NT2/D1 (cell line): ENCODE results near the gene KLF13.

Source experiments
- DNase-seq: peaks from one replicate; pipeline ENCODE4 v3.0.0-alpha.2; 2011; ENCODE audit warnings: low read depth, low spot score
- H3K27me3 ChIP-seq: 2 replicates; pipeline ENCODE4 v1.6.0; 2011; ENCODE audit warnings: mild to moderate bottlenecking; ENCODE audit not compliant: insufficient read length, insufficient read depth
- H3K36me3 ChIP-seq: 2 replicates; pipeline ENCODE4 v1.6.1; 2011; ENCODE audit warnings: mild to moderate bottlenecking, low read length, mixed read lengths; ENCODE audit not compliant: insufficient read depth, insufficient read length
- H3K4me1 ChIP-seq: 2 replicates; pipeline ENCODE4 v1.5.1; 2011; ENCODE audit not compliant: insufficient read depth, insufficient read length
- H3K4me3 ChIP-seq: 2 replicates; pipeline ENCODE4 v1.5.1; 2011; ENCODE audit warnings: low read depth; ENCODE audit not compliant: insufficient read length
- H3K9ac ChIP-seq: 2 replicates; pipeline ENCODE4 v1.6.0; 2011; ENCODE audit warnings: low read depth; ENCODE audit not compliant: insufficient read length
- H3K9me3 ChIP-seq: 2 replicates; pipeline ENCODE4 v1.5.1; 2011; ENCODE audit warnings: mild to moderate bottlenecking, low read length; ENCODE audit not compliant: insufficient read depth
- SUZ12 ChIP-seq: IDR thresholded peaks from 2 replicates; pipeline ENCODE4 v1.6.1; 2011; ENCODE audit not compliant: insufficient read length, insufficient read depth; ENCODE audit errors: extremely low read depth
- YY1 ChIP-seq: IDR thresholded peaks from 2 replicates; pipeline ENCODE4 v1.6.1; 2011; ENCODE audit not compliant: insufficient read length, insufficient read depth
- ZNF274 ChIP-seq: IDR thresholded peaks from 2 replicates; pipeline ENCODE4 v1.6.1; 2011; ENCODE audit warnings: mild to moderate bottlenecking, low read depth, low read length

Gene KLF13

DNA sequence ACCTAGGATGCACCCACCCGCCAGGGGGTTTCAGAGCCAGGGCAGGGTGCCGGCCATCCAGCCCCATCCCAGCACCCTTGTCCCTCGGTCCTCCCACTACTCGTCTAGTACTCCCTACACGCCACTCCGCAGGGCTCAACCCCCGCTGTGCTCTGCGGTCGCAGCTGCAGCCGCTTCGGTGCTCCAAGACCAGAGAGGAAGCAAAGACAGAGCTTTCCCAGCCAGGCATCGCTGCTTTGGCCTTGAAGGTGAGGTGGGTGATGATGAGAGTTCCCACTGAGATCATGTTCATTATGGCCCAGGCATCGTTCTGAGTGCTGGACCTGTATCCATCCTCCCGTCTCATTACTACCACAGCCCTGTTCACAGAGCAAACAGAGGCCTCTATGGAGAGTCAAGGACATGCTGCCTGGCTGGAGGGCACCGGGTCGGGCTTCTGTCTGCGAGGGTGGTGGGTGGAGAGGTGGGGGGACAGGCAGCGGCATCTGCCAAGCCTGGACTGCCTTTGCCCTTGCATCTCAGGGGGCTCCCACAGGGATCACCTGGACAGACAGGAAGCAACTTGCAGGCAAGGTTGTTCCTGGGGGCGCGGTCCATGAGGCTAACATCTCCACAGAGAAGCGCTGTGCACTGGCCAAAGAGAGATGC lies 66.9 kb downstream of the KLF13 start:
- peaks cover 11% of the 10 kb centered on the region for H3K4me1 ChIP-seq
- H3K36me3 ChIP-seq = no peaks in the 10 kb centered on the region
- DNase-seq = no peak
- H3K9me3 ChIP-seq = no peaks in the 10 kb centered on the region
- TF ChIP-seq SUZ12 = no peak
- no peak for TF ChIP-seq YY1
- no peak for TF ChIP-seq ZNF274
- no peak overlapping the region for H3K4me3 ChIP-seq
- H3K9ac ChIP-seq = peak overlapping the region; percentile 36
- H3K27me3 ChIP-seq = peaks cover 18% of the 10 kb centered on the region

DNA sequence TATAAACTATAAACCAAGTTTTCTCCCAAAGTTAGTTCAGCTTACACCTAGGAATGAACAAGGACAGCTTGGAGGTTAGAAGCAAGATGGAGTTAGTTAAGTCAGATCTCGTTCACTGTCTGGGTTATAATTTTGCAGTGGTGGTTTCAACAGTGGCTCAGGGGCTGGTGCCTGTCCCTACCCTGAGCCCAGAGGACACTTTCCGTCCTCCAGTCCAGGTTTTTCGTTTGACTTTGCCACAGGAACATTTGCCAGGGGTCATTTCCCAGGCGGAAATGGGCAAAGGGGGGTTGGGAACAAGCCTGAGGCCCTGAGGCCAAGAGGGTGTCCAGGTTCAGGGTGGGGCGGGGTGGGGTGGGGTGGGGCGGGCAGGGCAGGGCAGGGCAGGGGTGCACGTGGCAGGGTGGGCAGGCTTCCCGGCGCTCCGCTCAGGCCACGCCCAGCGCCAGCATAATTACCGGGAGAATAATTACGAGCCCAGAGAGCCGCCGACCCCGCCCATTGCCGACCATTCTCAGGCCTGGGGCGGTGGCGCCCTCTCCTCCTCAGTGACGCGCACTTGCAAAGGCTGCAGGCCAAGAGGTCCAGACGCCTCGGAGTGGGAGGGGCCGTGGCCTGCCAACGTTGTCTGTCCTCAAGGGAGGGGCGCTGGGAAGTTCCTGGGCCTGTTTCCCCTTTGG lies 70.4 kb downstream of the KLF13 start:
- H3K4me1 ChIP-seq = peaks cover 15% of the 10 kb centered on the region
- H3K9ac ChIP-seq = no peak overlapping the region
- H3K4me3 ChIP-seq = no peak overlapping the region

DNA sequence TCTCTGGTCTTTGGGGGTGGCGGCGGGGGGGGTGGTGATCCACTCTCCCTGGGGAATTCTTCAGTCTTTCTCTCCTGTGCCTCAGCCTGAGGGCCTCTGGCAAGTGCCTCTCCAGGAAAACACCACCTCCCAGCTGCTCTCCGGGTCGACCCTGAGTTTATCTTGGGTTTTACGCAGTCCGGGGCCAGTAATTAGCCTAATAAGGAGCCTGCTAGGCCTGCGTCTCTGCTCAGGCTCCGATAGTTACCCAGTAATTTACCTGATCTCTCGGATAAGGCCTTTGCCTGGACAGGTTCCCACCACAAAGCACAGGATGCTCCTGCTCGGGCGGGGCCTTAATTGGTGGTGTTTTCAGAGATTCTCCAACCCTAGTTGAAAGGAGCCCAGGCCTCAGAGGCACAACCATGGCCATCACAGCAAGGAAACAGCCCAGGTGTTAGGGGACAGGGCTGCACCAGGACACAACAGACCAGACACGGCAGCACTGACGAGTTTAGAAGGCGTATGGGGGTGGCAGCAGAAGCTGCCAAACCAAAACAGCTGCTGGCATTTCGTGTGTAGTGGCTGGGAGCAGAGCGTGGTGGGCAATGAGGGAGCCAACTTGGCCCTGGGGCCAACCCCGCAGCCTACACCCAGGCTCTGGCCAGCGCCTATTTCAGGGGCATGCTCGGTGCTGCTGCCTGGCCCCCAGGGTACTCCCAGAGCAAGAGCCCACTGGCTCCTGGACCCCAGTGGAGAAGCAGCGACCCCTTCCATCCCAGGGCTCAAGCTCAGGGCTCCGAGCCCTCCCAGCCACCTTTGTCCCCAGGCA lies 71.4 kb downstream of the KLF13 start:
- H3K9ac ChIP-seq = peak overlapping the region; percentile 44
- H3K4me1 ChIP-seq = peaks cover 15% of the 10 kb centered on the region
- DNase-seq = no peak
- TF ChIP-seq SUZ12 (no peak), ZNF274 (no peak), YY1 (no peak)
- peaks cover 14% of the 10 kb centered on the region for H3K27me3 ChIP-seq
- no peak overlapping the region for H3K4me3 ChIP-seq
- no peaks in the 10 kb centered on the region for H3K9me3 ChIP-seq
- no peaks in the 10 kb centered on the region for H3K36me3 ChIP-seq

More for the DNA sequence above, 70.4 kb downstream of the KLF13 start:
- no peak for TF ChIP-seq ZNF274
- no peak for TF ChIP-seq SUZ12
- TF ChIP-seq YY1 = no peak
- Histone ChIP-seq H3K36me3 (no peaks in the 10 kb centered on the region), H3K27me3 (peaks cover 18% of the 10 kb centered on the region), H3K9me3 (no peaks in the 10 kb centered on the region)
- peak; percentile 71 for DNase-seq

DNA sequence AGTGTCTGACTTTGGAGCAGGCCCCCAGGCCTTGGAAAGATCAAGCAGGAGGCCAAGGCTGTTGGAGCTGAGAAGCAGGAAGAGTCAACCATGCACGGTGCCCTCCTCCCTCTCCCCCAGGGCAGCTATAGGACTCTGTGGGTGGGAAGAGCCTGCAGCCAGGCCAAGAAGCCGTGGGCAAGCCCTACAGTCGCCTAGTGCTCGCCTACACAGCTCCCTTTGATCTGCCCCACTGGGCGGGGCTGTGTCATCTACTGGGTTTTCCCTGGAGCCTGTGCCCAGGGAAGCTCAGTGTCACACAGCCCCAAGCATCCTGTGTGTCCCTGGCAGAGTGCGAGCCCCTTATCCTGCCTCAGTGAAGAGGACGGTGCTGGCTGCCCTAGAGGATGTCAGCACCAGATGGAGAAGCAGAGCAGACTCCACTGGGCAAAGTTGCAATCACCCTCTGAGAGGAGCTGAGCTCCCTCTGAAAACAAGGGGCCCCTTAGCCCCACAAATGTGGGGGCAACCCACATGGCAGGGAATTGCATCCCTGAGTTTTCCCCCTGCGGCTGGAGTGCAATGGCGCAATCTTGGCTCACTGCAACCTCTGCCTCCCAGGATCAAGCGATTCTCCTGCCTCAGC lies 72.2 kb downstream of the KLF13 start:
- TF ChIP-seq ZNF274 = no peak
- no peak for TF ChIP-seq SUZ12
- no peak for TF ChIP-seq YY1

DNA sequence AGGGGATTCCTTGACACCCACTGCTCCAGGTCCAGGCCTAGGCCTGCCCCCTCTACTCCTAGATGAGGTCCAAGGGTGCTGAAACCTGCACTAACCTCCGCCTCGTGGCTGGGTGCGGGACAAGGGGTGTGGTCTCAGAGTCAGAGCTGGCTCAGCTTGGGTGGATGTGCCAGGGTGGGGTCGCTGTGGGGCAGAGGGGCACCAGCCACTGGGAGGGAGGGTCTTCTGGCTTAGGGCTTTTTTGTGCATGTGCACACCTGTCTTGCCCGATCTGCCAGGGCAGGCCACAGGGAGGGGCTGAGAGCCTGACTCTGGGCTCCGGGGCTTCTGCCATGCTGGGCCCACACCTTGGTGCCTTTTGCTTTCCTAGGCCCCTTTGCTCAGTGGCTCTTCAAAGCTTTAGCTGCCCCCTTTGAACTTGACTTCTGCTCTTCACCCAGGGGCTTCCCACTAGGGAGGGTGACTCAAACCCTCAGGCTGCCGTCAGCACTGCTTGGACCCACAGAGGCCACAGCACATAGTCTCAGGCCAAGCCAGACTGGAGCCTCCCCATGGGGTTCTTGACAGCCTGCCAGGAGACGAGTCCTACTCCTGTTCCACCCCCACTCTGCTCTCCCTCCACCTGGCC lies 73.0 kb downstream of the KLF13 start:
- H3K36me3 ChIP-seq = no peaks in the 10 kb centered on the region
- no peak for DNase-seq
- H3K27me3 ChIP-seq = no peaks in the 10 kb centered on the region
- peaks cover 12% of the 10 kb centered on the region for H3K4me1 ChIP-seq
- no peak overlapping the region for H3K4me3 ChIP-seq
- no peak for TF ChIP-seq ZNF274
- no peak for TF ChIP-seq YY1
- no peak for TF ChIP-seq SUZ12
- H3K9ac ChIP-seq = no peak overlapping the region
- 0 out of 2 replicates have a peak, but pooled peaks cover 6% of the 10 kb centered on the region for H3K9me3 ChIP-seq

More for the DNA sequence above, 72.2 kb downstream of the KLF13 start:
- Histone ChIP-seq H3K9me3 (no peaks in the 10 kb centered on the region), H3K9ac (peak overlapping the region; percentile 2), H3K4me1 (peaks cover 12% of the 10 kb centered on the region), H3K36me3 (no peaks in the 10 kb centered on the region), H3K27me3 (peaks cover 7% of the 10 kb centered on the region), H3K4me3 (no peak overlapping the region)
- DNase-seq = no peak

DNA sequence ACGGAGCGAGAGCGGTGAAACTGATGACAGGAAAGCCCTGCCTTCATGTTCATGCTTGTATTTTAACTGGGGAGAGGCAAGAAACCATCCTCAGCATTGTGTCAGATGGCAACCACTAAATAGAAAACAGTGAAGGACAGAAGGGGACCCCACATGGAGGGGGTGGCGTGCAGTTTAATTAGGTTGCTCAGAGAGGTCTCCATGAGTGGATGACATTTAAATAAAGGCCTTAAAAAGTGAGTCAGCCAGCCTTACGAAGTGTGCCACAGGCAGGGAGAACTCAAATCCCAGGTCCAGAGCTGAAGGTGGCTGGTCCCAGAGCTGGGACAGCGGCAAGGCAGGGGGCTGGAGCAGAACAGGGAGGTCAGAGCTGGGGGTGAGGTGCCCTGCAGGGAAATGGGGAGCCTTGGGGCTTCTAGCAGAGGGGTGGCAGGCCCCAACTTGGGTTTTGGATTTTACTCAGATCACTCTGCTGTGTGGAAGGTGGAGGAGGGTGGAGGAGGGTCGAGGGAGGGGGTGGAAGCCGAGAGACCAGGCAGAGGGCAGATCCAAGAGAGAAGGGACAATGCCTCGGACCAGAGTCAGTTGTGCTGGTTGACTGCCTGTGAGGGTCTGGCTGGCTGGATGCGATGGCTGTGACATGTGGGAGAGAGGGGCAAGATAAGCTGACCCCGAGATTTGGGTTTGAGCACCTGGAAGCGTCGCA lies 73.7 kb downstream of the KLF13 start:
- Histone ChIP-seq H3K36me3 (no peaks in the 10 kb centered on the region), H3K9ac (peak overlapping the region; percentile 42), H3K4me3 (no peak overlapping the region), H3K9me3 (0 out of 2 replicates have a peak, but pooled peaks cover 6% of the 10 kb centered on the region), H3K27me3 (no peaks in the 10 kb centered on the region), H3K4me1 (peaks cover 12% of the 10 kb centered on the region)
- no peak for DNase-seq
- TF ChIP-seq SUZ12 (no peak), ZNF274 (no peak), YY1 (no peak)
